ENCODE results near the gene PLPP3.

DNA sequence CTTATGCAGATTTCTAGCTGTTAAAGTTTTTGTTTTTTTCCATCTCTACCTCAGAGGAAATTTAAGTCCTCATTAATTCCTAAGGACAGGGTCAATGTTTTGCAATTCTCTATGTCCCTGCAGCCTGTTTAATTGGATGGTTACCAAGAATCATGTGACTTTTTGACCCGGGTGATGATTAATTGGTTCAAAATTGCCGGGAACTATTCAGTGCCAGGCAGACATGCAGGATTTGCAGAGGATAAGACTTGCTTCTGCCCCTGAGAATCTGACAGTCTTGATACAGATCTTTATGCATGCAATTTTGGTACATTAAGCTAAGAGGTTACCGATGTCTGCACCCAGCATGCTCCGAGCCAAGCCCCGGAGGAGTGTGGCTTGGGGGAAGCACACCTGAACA is 87.9 kb downstream of the PLPP3 start:
- TF ChIP-seq MXI1 (IDR thresholded peaks at IDR 0.05; ENCODE audit: low read depth, low read length) = peak; percentile 49; the same call in 1 of the 2 replicates
- TF ChIP-seq, protein P1, sequence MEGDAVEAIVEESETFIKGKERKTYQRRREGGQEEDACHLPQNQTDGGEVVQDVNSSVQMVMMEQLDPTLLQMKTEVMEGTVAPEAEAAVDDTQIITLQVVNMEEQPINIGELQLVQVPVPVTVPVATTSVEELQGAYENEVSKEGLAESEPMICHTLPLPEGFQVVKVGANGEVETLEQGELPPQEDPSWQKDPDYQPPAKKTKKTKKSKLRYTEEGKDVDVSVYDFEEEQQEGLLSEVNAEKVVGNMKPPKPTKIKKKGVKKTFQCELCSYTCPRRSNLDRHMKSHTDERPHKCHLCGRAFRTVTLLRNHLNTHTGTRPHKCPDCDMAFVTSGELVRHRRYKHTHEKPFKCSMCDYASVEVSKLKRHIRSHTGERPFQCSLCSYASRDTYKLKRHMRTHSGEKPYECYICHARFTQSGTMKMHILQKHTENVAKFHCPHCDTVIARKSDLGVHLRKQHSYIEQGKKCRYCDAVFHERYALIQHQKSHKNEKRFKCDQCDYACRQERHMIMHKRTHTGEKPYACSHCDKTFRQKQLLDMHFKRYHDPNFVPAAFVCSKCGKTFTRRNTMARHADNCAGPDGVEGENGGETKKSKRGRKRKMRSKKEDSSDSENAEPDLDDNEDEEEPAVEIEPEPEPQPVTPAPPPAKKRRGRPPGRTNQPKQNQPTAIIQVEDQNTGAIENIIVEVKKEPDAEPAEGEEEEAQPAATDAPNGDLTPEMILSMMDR (IDR thresholded peaks at IDR 0.05) = no peak
- no peak for TF ChIP-seq ZBTB33 (IDR thresholded peaks at IDR 0.05; ENCODE audit: borderline replicate concordance, low read depth)
- TF ChIP-seq EP300 (IDR thresholded peaks at IDR 0.05; ENCODE audit: borderline replicate concordance in 1 of 2, low read depth in 1 of 2, low read length in 1 of 2) = peak in 1 of 2 experiments; percentile 32; a peak in 1 of 4 replicates
- TF ChIP-seq TAF1 (IDR thresholded peaks at IDR 0.05; ENCODE audit: borderline replicate concordance, low read depth, low read length) = no peak
- no peak for TF ChIP-seq NRF1 (IDR thresholded peaks at IDR 0.05; ENCODE audit: low read depth, low read length)
- TF ChIP-seq TCF12 (IDR thresholded peaks at IDR 0.05) = peak; percentile 13; the same call in 1 of the 2 replicates
- no peak for TF ChIP-seq IRF3 (IDR thresholded peaks at IDR 0.05; ENCODE audit: low read depth, low read length)
- TF ChIP-seq, protein P2, sequence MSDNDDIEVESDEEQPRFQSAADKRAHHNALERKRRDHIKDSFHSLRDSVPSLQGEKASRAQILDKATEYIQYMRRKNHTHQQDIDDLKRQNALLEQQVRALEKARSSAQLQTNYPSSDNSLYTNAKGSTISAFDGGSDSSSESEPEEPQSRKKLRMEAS (IDR thresholded peaks at IDR 0.05; ENCODE audit: low read depth) = no peak
- TF ChIP-seq REST (IDR thresholded peaks at IDR 0.05; ENCODE audit: low read depth, low read length) = no peak
- TF ChIP-seq FOSL2 (IDR thresholded peaks at IDR 0.05; ENCODE audit: borderline replicate concordance, low read depth) = no peak
- TF ChIP-seq POLR2AphosphoS5 (IDR thresholded peaks at IDR 0.05; ENCODE audit: low read depth, low read length) = no peak
- TF ChIP-seq YY1 (IDR thresholded peaks at IDR 0.05; ENCODE audit: low read depth) = no peak

Measured in SK-N-SH (cell line).